ENCODE results near the gene IGSF6.

GRCh38 chr16:21590796-21591195 lies 61.6 kb downstream of the IGSF6 start:
- TF ChIP-seq SUZ12 (IDR thresholded peaks at IDR 0.05) (no peak), FOXM1 (IDR thresholded peaks at IDR 0.05; ENCODE audit: borderline replicate concordance) (no peak), ELF4 (IDR thresholded peaks at IDR 0.05) (no peak), SP1 (IDR thresholded peaks at IDR 0.05) (no peak), NFRKB (IDR thresholded peaks at IDR 0.05) (no peak), FOXA1 (IDR thresholded peaks at IDR 0.05) (no peak), ZNF384 (IDR thresholded peaks at IDR 0.05) (no peak), TARDBP (IDR thresholded peaks at IDR 0.05) (no peak), HDGF (IDR thresholded peaks at IDR 0.05; ENCODE audit: borderline replicate concordance) (no peak), BHLHE40 (IDR thresholded peaks at IDR 0.05; ENCODE audit: borderline replicate concordance) (no peak)

Measured in HEK293T (cell line).